K562 (cell line): ENCODE measurements around the gene LASP1.

Experiments
- ATF3 ChIP-seq, 2 experiments: fragments of 450-650 bp in 1 of 2; sonication (generic) in 1 of 2; formaldehyde crosslinking in 1 of 2; IDR thresholded peaks in 1 of 2; conservative IDR thresholded peaks in 1 of 2; 2 replicates each; pipeline versions ENCODE4 v1.6.1 to v1.8.1; 2016 to 2023; ENCODE audit warnings: mild to moderate bottlenecking in 2 of 2, moderate library complexity in 2 of 2, inconsistent platforms in 1 of 2, missing genetic modification reagents in 1 of 2
- ATF7 ChIP-seq: fragments of 450-650 bp; IDR thresholded peaks from 2 replicates; pipeline ENCODE4 v1.7.1; 2014; ENCODE audit warnings: mild to moderate bottlenecking, moderate library complexity
- CTCF ChIP-seq, 3 experiments: IDR thresholded peaks in 2 of 3; conservative IDR thresholded peaks in 1 of 3; 2 replicates each; pipeline ENCODE4 v1.5.1; 2011 to 2012; ENCODE audit warnings: low read length in 3 of 3, mild to moderate bottlenecking in 3 of 3, control low read depth in 2 of 3, improper control_type of control experiment in 1 of 3, inconsistent platforms in 1 of 3, low read depth in 1 of 3, mixed read lengths in 1 of 3, moderate library complexity in 1 of 3; ENCODE audit not compliant: insufficient read depth in 2 of 3
- ELK1 ChIP-seq: sonication (generic); formaldehyde crosslinking; IDR thresholded peaks from 2 replicates; pipeline ENCODE4 v1.8.1; 2022; ENCODE audit warnings: missing genetic modification reagents
- EP300 ChIP-seq: IDR thresholded peaks from 2 replicates; pipeline ENCODE4 v1.6.1; 2012; ENCODE audit warnings: low read length, improper control_type of control experiment
- GATA2 ChIP-seq: sonication (generic); formaldehyde crosslinking; IDR thresholded peaks from 2 replicates; pipeline ENCODE4 v1.4.0; 2020; ENCODE audit warnings: mild to moderate bottlenecking, missing genetic modification reagents
- JUN ChIP-seq, 2 experiments: sonication (generic) in 1 of 2; formaldehyde crosslinking in 1 of 2; IDR thresholded peaks; 2 replicates each; pipeline versions ENCODE4 v1.6.1 to v1.8.0; 2012 to 2022; ENCODE audit warnings: borderline replicate concordance in 2 of 2, mild to moderate bottlenecking in 2 of 2, improper control_type of control experiment in 1 of 2, low read depth in 1 of 2, low read length in 1 of 2, missing genetic modification reagents in 1 of 2
- NFRKB ChIP-seq: fragments of 450-650 bp; IDR thresholded peaks from 2 replicates; pipeline ENCODE4 v1.6.1; 2016; ENCODE audit warnings: low read depth
- POLR3G ChIP-seq: IDR thresholded peaks from 2 replicates; pipeline ENCODE4 v1.6.1; 2011; ENCODE audit not compliant: insufficient read length, insufficient replicate concordance; ENCODE audit errors: extremely low read depth
- SPI1 ChIP-seq: IDR thresholded peaks from 2 replicates; pipeline ENCODE4 v1.6.1; 2011; ENCODE audit warnings: low read depth, low read length, control low read depth, borderline replicate concordance
- SRF ChIP-seq, 2 experiments: fragments of 250-450, 450-650 bp in 1 of 2; sonication (Bioruptor Pico) in 1 of 2; sonication (generic) in 1 of 2; formaldehyde crosslinking; IDR thresholded peaks; 2 replicates each; pipeline versions ENCODE4 v1.5.0 to v1.5.1; 2020 to 2022; ENCODE audit warnings: mild to moderate bottlenecking in 1 of 2, missing genetic modification reagents in 1 of 2
- TFE3 ChIP-seq: fragments of 450-650 bp; formaldehyde crosslinking; IDR thresholded peaks from 2 replicates; pipeline ENCODE4 v1.4.0; 2020; ENCODE audit warnings: mild to moderate bottlenecking, mixed read lengths
- ZNF232 ChIP-seq: sonication (generic); formaldehyde crosslinking; IDR thresholded peaks from 2 replicates; pipeline ENCODE4 v1.8.0; 2022; ENCODE audit warnings: mild to moderate bottlenecking, missing genetic modification reagents

GRCh38 chr17:38908676-38909181, 38.9 kb downstream of the LASP1 start:
- no peak for TF ChIP-seq EP300
- TF ChIP-seq SPI1, result no peak
- no peak for TF ChIP-seq GATA2 (CRISPR knock-in tag)
- TF ChIP-seq ATF7, result no peak
- TF ChIP-seq TFE3 (CRISPR knock-in tag), result no peak
- no peak for TF ChIP-seq CTCF (IDR thresholded peaks at IDR 0.05 in 2 of 3, conservative IDR thresholded peaks at IDR 0.05 in 1 of 3; ENCODE audit: insufficient read depth in 2 of 3, low read depth in 1 of 3, low read length in 3 of 3)
- no peak for TF ChIP-seq ZNF232 (CRISPR knock-in tag)
- no peak for TF ChIP-seq SRF (CRISPR knock-in tag; IDR thresholded peaks at IDR 0.05)
- TF ChIP-seq NFRKB, result no peak
- no peak for TF ChIP-seq JUN (IDR thresholded peaks at IDR 0.05; ENCODE audit: borderline replicate concordance, low read depth, low read length)
- no peak for TF ChIP-seq JUN (CRISPR knock-in tag; IDR thresholded peaks at IDR 0.05; ENCODE audit: borderline replicate concordance)
- TF ChIP-seq ELK1 (CRISPR knock-in tag), result no peak
- no peak for TF ChIP-seq ATF3 (IDR thresholded peaks at IDR 0.05)
- no peak for TF ChIP-seq ATF3 (CRISPR knock-in tag; conservative IDR thresholded peaks at IDR 0.05)
- TF ChIP-seq POLR3G, result no peak
